HG02981 (cell line): Measurements from ENCODE around the gene TTC23.

Experiments
- ATAC-seq: cut with Tn5 transposase; IDR thresholded peaks from one replicate; pipeline ENCODE4 v1.9.1; 2021; ENCODE audit warnings: mild to moderate bottlenecking, moderate library complexity; ENCODE audit not compliant: unreplicated experiment

TTC23 gene

GRCh38 chr15:99090011-99090699 lies 159.2 kb downstream of the TTC23 start:
- ATAC-seq: peak; percentile 100

DNA sequence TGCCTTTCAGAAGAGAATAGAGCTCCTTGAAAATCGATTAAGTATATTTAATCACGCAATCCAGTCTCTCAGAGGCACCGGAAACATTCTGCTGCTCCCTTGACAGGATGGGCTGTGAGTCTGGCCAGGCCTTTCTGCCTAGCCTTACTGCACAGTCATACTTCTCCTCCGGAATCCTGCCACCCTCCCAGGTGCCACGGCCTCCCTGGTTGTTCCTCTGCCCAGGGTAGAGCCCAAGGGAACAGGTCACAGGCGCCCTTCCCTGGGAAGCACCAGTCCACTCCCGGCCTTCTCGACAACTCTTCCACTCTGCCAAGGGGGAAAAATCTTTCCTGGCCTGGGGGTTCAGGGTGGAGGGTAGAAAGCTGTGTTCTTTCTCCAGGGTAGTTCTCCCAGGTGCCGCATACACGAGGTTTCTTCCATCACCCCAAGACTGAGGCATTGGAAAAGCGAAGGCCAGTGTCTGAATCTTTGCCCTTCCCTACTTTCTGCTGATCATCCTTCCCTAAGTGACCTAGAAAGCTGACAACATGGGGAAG lies 161.9 kb downstream of the TTC23 start:
- no peak for ATAC-seq

DNA sequence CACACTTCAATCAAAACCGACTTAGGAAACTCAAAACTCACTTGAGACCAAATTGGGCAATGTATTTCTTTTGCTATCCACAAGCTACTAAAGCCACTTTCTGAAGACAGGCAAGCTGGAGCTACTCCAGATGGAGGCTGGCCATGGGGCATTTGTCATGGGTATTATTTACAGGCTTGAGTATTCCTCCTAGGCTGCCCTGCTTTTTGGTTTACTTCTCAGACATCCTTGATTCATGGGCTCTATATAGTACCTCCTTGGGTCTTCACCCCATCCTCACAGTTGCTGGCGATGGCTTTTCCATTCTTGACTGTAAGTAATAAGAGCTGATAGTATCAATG lies 163.1 kb downstream of the TTC23 start:
- no peak for ATAC-seq
